ENCODE data around the gene PUS3.

PUS3 gene

GRCh38 chr11:125902927-125903710 lies at the start of gene PUS3:
PUS3 (minus strand) TSS chr11:125903206; CDS start chr11:125896284, 6,922 bp downstream.
- DNase-seq, result peak; percentile 84

GRCh38 chr11:125952559-125952958 lies 49.6 kb upstream of the PUS3 start:
- DNase-seq, result no peak

- DNase-seq, result no peak
Measured at GRCh38 chr11:125951731-125952130, 48.7 kb upstream of the PUS3 start.

GRCh38 chr11:125950696-125951651 lies 48.0 kb upstream of the PUS3 start:
- DNase-seq, result no peak

- DNase-seq, result no peak
Measured at GRCh38 chr11:125950178-125950490, 47.1 kb upstream of the PUS3 start.

- DNase-seq, result no peak
Measured at GRCh38 chr11:125949271-125950177, 46.5 kb upstream of the PUS3 start.

- DNase-seq, result no peak
Measured at GRCh38 chr11:125948278-125949051, 45.5 kb upstream of the PUS3 start.

- no peak for DNase-seq
Measured at GRCh38 chr11:125947419-125948277, 44.6 kb upstream of the PUS3 start.

- DNase-seq, result no peak
Measured at GRCh38 chr11:125946712-125947418, 43.9 kb upstream of the PUS3 start.

- DNase-seq, result no peak
Measured at GRCh38 chr11:125945797-125946520, 43.0 kb upstream of the PUS3 start, which contains the start of gene VSIG10L2. VSIG10L2 (plus strand) TSS chr11:125946044; CDS start chr11:125946056, 12 bp downstream.

GRCh38 chr11:125945011-125945796 lies 42.2 kb upstream of the PUS3 start:
- peak; percentile 9 for DNase-seq

- DNase-seq, result no peak
Measured at GRCh38 chr11:125944350-125945010, 41.5 kb upstream of the PUS3 start.

- no peak for DNase-seq
Measured at GRCh38 chr11:125943661-125944349, 40.8 kb upstream of the PUS3 start.

GRCh38 chr11:125942771-125943428 lies 39.9 kb upstream of the PUS3 start:
- DNase-seq, result no peak

- DNase-seq, result peak; percentile 61
Measured at GRCh38 chr11:125941619-125942611, 38.9 kb upstream of the PUS3 start.

- DNase-seq, result no peak
Measured at GRCh38 chr11:125941267-125941618, 38.2 kb upstream of the PUS3 start.

Data from NCI-H1436 (cell line).